CD1c-positive myeloid dendritic cell (primary cell): ENCODE measurements around the gene RUFY1.
"Not testable (repeated sequence)": the region's sequence is repeated elsewhere in the genome, so short reads cannot be mapped to it uniquely, and the experiment has no call there.

Experiments
- DNase-seq: peaks from one replicate; pipeline ENCODE4 v3.0.0-alpha.2; 2016; ENCODE audit errors: extremely low spot score

RUFY1 gene

DNA sequence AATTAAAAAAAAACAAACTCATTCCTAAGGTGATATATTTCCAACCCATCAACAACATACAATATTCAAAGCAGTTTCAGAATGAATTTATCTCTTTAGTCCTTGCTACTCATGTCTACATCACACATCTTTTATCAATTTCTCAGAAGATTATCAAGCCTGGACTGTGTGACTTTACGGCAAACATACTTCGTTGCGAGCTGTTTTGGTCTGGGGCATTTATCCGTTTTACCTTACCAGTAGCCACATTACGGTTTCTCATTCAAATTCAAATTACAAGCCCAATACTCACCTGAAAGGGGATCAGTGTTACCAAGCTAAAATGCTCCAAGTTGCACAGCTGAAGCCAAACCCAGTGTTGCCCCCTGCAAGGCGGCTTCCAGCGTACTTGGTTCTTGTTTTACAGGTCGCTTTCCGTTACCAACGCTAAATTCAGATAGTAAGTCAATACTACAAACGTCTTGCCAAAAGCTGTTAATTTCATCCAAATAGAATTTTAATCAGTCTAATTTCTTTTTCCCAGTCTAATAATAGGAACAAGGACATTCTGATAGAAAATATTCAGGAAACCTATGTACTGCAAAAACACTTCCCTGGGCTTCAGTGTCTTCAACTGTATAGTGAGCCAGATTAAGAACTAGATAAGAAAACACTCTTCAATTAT lies 71.3 kb downstream of the RUFY1 start:
- no peak for DNase-seq

DNA sequence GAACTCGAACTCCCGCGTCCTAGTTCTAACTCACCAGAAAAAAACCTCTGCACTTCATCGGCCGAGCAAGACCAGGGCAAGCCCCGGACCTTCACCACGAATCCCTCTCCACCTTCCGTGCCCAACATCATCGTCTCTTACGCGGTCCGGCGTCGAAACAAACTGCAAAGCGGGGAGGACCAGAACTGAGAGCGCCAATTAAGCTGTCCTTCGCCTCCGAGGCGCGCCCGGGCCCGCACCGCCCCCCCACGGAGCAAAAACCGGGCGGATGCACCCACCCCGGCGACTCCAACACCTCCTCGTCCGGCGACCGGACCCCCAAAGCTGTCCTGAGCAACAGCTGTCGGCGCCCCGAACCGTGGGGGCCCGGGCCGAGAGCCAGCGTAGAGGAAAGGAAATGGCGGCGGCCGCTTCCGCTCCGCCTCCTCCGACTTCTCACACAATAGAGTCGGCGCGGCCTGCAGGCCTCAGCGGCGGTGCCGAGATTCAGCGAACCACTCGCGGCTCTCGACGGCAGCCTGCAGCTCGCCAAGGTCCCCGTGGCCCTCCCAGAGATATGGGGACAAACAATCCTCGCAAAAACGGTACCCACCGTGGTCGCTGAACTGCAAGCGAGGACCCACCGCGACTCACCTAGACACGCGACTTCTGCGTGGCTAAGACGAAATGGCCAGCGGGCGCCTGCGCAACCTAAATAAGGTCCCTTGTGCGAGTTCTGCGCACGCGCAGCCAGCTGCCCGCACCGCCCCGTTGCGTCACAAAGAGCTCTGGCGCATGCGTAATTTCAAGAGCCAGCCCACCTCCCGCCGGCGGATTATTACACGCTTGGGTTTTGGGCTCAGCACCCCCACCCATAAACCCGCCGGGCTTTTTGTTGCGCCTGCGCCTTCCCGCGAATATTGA lies 72.9 kb downstream of the RUFY1 start, which contains the start of gene HNRNPH1:
TSS of gene HNRNPH1 (minus strand) at position 669 of the 903 bp plus-strand sequence. CDS start at position 131, 538 bp downstream.
- DNase-seq: peak; percentile 100

GRCh38 chr5:179623906-179624741 lies 73.8 kb downstream of the RUFY1 start:
- peak; percentile 47 for DNase-seq

GRCh38 chr5:179624841-179625271 lies 74.5 kb downstream of the RUFY1 start:
- no peak for DNase-seq

DNA sequence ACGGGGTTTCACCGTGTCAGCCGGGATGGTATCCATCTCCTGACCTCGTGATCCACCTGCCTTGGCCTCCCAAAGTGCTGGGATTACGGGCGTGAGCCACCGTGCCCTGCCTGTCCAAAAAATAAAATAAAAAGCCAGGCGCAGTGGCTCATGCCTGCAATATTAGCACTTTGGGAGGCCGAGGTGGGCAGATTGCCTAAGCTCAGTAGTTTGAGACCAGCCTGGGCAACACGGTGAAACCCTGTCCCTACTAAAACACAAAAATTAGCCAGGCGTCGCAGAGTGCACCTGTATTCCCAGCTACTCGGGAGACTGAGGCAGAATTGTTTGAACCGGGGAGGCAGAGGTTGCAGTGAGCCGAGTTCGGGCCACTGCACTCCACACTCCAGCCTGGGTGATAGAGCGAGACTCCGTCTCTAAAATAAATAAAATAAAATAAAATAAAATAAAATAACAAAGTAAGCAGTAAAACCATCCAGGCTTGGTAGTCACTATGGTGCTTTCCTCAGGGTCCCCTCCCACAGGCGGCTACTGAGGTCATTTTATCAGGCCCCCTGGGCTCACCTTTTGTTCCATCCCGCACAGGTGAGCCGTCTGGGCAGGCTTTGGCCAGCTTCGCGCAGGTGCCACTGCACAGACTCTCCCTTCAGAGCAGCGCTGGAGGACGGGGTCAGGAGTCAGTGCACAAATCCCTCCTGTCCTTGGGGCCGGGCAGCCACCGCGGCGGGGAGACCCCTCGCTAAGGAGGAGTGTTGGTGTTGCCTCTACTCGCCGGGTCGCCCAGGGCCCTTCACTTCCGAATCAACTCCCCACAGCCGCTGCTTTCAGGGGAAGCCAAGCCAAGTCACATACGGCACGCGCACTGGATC lies 83.4 kb downstream of the RUFY1 start:
- DNase-seq: not testable (repeated sequence)

- DNase-seq: not testable (repeated sequence)
Observed at GRCh38 chr5:179634370-179635172, 84.2 kb downstream of the RUFY1 start.

DNA sequence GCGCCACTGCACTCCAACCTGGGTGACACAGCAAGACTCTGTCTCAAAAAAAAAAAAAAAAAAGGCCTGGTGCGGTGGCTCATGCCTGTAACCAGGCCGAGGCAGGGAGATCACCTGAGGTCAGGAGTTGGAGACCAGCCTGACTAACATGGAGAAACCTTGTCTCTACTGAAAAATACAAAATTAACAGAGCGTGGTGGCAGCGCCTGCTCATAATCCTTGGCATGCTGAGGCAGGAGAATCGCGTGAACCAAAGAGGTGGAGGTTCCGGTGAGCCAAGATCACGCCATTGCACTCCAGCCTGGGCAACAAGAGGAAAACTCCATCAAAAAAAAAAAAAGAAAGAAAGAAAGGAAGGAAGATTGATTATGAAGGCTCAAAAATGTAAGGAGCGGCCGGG lies 88.9 kb downstream of the RUFY1 start:
- DNase-seq: not testable (repeated sequence)

- DNase-seq: not testable (repeated sequence)
Observed at GRCh38 chr5:179641745-179642144, 91.4 kb downstream of the RUFY1 start.

GRCh38 chr5:179642626-179643025 lies 92.3 kb downstream of the RUFY1 start:
- not testable (repeated sequence) for DNase-seq

- not testable (repeated sequence) for DNase-seq
Observed at GRCh38 chr5:179643141-179643920, 93.0 kb downstream of the RUFY1 start.

- DNase-seq: not testable (repeated sequence)
Observed at GRCh38 chr5:179644766-179645165, 94.4 kb downstream of the RUFY1 start.

GRCh38 chr5:179648410-179648809 lies 98.1 kb downstream of the RUFY1 start:
- DNase-seq: no peak

DNA sequence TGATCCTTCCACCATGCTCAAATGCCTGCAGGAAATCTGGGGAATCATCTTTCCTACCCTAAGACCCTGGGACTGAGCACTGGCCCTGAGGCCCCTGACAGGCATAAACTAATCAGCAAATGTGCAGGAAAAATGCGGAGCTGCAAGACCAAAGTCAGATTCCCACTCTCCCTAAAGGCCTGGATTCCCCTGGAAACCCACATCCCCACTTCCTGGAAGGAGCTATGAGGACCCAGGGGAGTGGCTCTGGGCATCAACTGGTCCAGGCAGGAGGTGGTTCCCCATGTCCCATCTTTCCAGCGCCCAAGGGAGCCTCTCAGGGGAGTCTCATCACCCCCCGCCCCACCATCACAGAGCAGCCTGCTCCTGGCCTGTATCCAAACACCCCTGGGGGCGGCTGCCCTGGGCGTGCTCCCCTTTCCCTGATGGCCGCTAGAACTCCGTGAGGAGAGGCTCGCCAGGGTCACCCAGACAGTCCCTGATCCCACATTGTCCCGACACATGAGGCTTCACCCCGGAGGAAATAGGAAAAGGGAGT lies 98.9 kb downstream of the RUFY1 start:
- DNase-seq: not testable (repeated sequence)

- DNase-seq: not testable (repeated sequence)
Observed at GRCh38 chr5:179650245-179650644, 99.9 kb downstream of the RUFY1 start.

DNA sequence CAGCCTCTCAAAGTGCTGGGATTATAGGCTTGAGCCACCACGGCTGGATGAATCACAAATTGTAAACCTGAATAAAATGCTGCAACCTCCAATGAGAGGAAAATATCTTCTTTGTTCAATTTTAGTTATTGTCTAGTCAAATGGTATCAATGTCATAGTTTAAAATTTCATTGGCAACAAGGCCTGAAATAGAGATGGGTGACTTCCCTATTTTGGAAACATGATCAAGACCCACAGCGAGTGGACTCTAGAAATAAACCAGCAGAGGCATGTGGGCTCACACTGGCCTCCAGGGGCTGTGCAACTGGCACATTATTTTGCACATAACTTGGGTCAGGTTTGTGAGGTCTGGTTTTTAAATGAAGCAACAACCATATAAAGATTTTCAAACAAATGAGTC lies 102.8 kb downstream of the RUFY1 start:
- DNase-seq: not testable (repeated sequence)

DNA sequence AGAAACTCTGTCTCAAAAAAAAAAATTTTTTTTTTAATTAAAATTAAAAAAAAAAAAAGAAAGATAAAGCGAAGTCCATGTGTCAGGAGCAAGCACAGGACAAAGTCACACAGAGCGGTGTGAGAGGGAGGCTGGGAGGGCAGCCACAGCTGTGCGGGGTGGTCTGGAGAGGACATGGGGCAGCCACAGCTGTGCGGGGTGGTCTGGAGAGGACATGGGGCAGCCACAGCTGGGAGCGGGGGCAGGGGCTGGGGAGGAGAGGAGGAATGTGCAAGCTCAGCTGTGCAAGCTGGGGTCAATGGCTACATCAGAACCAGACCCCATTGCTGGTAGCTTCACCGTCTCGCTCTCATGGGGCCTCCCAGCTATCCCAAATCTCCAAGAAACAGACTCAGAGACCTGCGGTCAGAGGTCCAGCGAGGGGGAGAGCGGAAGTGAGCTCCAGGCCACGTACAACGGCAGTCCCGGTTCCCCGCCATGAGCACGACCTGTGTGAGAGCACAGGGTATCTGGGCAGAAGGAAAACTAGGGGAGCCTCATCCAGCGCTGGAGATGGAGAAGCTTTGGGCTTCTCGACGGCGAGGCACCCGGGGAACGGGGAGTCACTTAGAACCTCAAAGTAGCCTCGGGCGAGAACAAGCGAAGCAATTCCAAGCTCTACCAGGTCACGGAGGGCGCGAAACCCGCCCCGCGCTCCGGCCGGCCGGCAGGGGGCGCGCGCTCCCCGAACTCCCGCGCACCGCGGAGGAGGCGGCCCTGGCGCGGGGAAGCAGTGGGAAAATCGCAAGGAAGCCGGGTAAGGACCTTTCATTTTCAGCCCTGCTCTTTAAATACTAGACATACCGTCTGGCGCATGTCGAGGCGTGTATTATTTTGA lies 107.2 kb downstream of the RUFY1 start:
- not testable (repeated sequence) for DNase-seq

- DNase-seq: peak; percentile 41
Observed at GRCh38 chr5:179658179-179658856, 108.0 kb downstream of the RUFY1 start.
